ENCODE results near the gene HNRNPCL1. TPM values are rescaled to one million over a fixed set of nuclear protein-coding genes. Genes with fewer than 3 reads are reported as not detected.

HNRNPCL1 gene
- total and polyA plus RNA-seq, 2 of the 4 experiments (the other 2 are of a cell fraction) = not detected

GRCh38 chr1:12799730-12800129 lies 48.8 kb downstream of the HNRNPCL1 start:
- no TSS peak for BruUV-seq (replicated peaks)
- Histone ChIP-seq H3K4me2 (ENCODE audit: low read depth, low read length) (no peak overlapping the region), H3K4me3 (ENCODE audit: insufficient read depth, low read depth, low read length) (no peak overlapping the region), H3K9me1 (ENCODE audit: insufficient read depth, low read length) (no peaks in the 10 kb centered on the region), H2AK9ac (replicated peaks; ENCODE audit: low read depth, low read length, poor library complexity) (no peak overlapping the region), H3K27me3 (ENCODE audit: control insufficient read depth, insufficient read depth, low read length) (no peaks in the 10 kb centered on the region), H3K18ac (ENCODE audit: low read depth, low read length) (no peak overlapping the region), H2AK5ac (ENCODE audit: low read depth, low read length) (no peak overlapping the region), H2BK120ac (ENCODE audit: low read depth, low read length) (no peak overlapping the region), H3K9ac (ENCODE audit: low read depth, low read length) (no peak overlapping the region), H4K5ac (ENCODE audit: low read depth, low read length) (no peak overlapping the region), H4K20me1 (ENCODE audit: insufficient read depth, low read length) (no peaks in the 10 kb centered on the region), H3K56ac (ENCODE audit: extremely low read depth, insufficient read depth, low read length) (no peak overlapping the region), H3K23ac (ENCODE audit: low read depth, low read length) (no peak overlapping the region), H3K4ac (ENCODE audit: low read depth, low read length) (no peak overlapping the region), H3K36me3 (ENCODE audit: control insufficient read depth, insufficient read depth, low read length) (no peaks in the 10 kb centered on the region), H2BK20ac (ENCODE audit: low read depth, low read length) (no peak overlapping the region), H2BK5ac (ENCODE audit: low read depth, low read length, poor library complexity, severe bottlenecking) (no peak overlapping the region), H4K8ac (ENCODE audit: low read depth in 2 of 2, low read length in 2 of 2) (no peak overlapping the region), H3K14ac (replicated peaks; ENCODE audit: low read depth, low read length) (no peak overlapping the region), H2AFZ (replicated peaks; ENCODE audit: low read length, poor library complexity) (no peak overlapping the region), H3K27ac (ENCODE audit: insufficient read depth, low read length) (no peak overlapping the region), H3K4me1 (ENCODE audit: control insufficient read depth, insufficient read depth, low read length) (no peaks in the 10 kb centered on the region), H3K79me1 (ENCODE audit: low read depth in 1 of 2, low read length in 2 of 2) (no peaks in the 10 kb centered on the region), H2BK15ac (ENCODE audit: low read depth, low read length) (no peak overlapping the region), H4K91ac (ENCODE audit: insufficient read depth, low read depth, low read length) (no peak overlapping the region), H3K9me3 (ENCODE audit: control insufficient read depth, insufficient read depth, low read length) (peaks cover 15% of the 10 kb centered on the region)
- TF ChIP-seq SMC3 (IDR thresholded peaks at IDR 0.05; ENCODE audit: low read depth, low read length) (no peak), BHLHE40 (IDR thresholded peaks at IDR 0.05; ENCODE audit: low read depth, low read length) (no peak), ELK1 (IDR thresholded peaks at IDR 0.05; ENCODE audit: borderline replicate concordance, low read depth, low read length) (no peak), CHD1 (IDR thresholded peaks at IDR 0.05; ENCODE audit: low read depth, low read length) (no peak), CTCF (conservative IDR thresholded peaks at IDR 0.05; ENCODE audit: low read depth, low read length) (no peak), MAFK (IDR thresholded peaks at IDR 0.05; ENCODE audit: low read depth, low read length) (no peak), MXI1 (IDR thresholded peaks at IDR 0.05; ENCODE audit: borderline replicate concordance, low read depth, low read length) (no peak), RCOR1 (IDR thresholded peaks at IDR 0.05; ENCODE audit: insufficient replicate concordance, low read length) (no peak), NFE2L2 (IDR thresholded peaks at IDR 0.05; ENCODE audit: low read depth, low read length) (no peak), FOS (IDR thresholded peaks at IDR 0.05; ENCODE audit: low read depth, low read length) (no peak), POLR2A (IDR thresholded peaks at IDR 0.05; ENCODE audit: low read depth, low read length) (no peak), RFX5 (IDR thresholded peaks at IDR 0.05; ENCODE audit: low read depth, low read length) (no peak), MAZ (IDR thresholded peaks at IDR 0.05; ENCODE audit: borderline replicate concordance, low read depth, low read length) (no peak)
- dilution Hi-C loops (cut with HindIII; ENCODE audit: low sequenced_read_pairs, unreplicated experiment) (no loop called here), intact Hi-C loops (cut with micrococcal nuclease) (no loop called here), in situ Hi-C loops (cut with MboI; ENCODE audit: low sequenced_read_pairs) (no loop called here)
- no CpG with 5 or more reads among the region's 2 CpGs for WGBS, 2 experiments (ENCODE audit: extremely low coverage in 2 of 2, insufficient read length in 1 of 2)
- DNase-seq = no peak
- CTCF ChIA-PET = no interaction called here
- POLR2A ChIA-PET (ENCODE audit: unreplicated experiment) = no interaction called here
- no peak for ATAC-seq (ENCODE audit: low read depth)

Measured in IMR-90 (cell line).